ENCODE results near the gene IRAK1. TPM values are rescaled to one million over a fixed set of nuclear protein-coding genes. Genes with fewer than 3 reads are reported as not detected.

IRAK1 gene
- total RNA-seq, 1 experiment from 2014 or later, result 76.0 TPM

DNA sequence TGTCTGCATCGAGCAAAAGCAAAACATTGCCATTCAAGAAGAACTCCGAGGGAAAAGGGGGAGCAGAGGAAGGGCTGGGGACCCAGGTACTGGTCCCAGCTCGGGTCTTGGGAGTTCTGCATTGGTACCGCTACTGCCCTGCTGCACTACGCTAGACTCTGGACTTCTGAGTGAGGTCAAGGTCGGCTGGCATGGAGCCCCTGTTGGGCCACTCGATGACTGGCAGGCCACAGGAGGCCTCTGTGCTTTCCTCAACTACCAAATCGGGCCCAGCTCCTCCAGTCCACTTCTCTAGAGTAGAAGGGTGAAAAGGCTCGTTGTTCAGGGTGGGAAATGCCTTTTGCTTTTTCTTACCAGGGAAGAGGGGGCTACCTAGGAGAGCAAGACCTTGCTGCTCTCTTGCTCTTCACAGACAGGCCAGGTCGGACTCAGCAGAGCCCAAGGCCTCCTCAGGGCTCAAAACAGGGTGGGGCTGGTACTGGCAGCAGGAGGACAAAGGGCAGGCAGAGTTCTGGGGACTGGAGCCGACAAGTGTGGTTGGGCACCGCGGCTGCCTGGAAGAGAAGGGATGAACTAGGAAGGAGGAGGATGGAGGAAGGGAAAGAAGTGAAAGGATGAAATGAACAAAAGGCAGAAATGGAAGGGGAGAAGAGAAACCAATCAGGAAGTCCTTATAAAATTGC lies 8.9 kb upstream of the IRAK1 start:
- H3K36me3 ChIP-seq (ENCODE audit: insufficient read depth, low read length), result no peaks in the 10 kb centered on the region
- no peak overlapping the region for H3K4me3 ChIP-seq (ENCODE audit: low read length)
- no peaks in the 10 kb centered on the region for H3K9me2 ChIP-seq (replicated peaks; ENCODE audit: insufficient read depth, low read length)
- H3K9me3 ChIP-seq (ENCODE audit: low read length), result no peaks in the 10 kb centered on the region
- no peak for DNase-seq
- H3K4me1 ChIP-seq (ENCODE audit: low read length), result no peaks in the 10 kb centered on the region
- H4K20me1 ChIP-seq (ENCODE audit: insufficient read depth, low read depth, low read length), result no peaks in the 10 kb centered on the region
- no peak overlapping the region for H3K4me2 ChIP-seq (ENCODE audit: low read depth, low read length, poor library complexity, severe bottlenecking)
- H3K9ac ChIP-seq (ENCODE audit: low read length), result no peak overlapping the region
- no peak overlapping the region for H3K27ac ChIP-seq (ENCODE audit: low read length)
- no peaks in the 10 kb centered on the region for H3K27me3 ChIP-seq (ENCODE audit: low read length)
- H3K79me2 ChIP-seq (ENCODE audit: low read length), result no peaks in the 10 kb centered on the region; the same call in 1 of the 2 replicates
- no peak overlapping the region for H2AFZ ChIP-seq (ENCODE audit: low read length)

DNA sequence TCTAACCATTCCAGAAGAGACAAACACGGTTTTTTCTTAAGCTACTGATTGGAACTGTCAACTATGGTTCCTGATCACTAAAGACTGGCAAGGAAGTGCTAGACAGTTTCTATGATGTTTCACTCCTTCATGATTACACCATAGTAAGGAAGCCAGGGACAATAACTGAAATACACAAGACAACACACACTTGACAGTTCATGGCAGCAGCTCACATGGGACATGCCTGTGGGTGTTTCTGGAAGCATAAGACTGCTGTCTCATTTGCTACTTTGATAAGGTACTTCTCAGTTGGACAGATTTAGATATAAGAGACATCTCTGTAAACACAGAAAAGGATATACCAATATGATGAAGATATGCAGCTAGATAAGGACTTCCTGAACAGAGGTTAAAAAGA lies 8.3 kb upstream of the IRAK1 start:
- Histone ChIP-seq H3K36me3 (ENCODE audit: insufficient read depth, low read length) (no peaks in the 10 kb centered on the region), H3K27ac (ENCODE audit: low read length) (no peak overlapping the region), H3K9me3 (ENCODE audit: low read length) (no peaks in the 10 kb centered on the region), H3K27me3 (ENCODE audit: low read length) (no peaks in the 10 kb centered on the region), H3K4me3 (ENCODE audit: low read length) (no peak overlapping the region), H3K4me2 (ENCODE audit: low read depth, low read length, poor library complexity, severe bottlenecking) (no peak overlapping the region), H3K9ac (ENCODE audit: low read length) (no peak overlapping the region), H3K79me2 (ENCODE audit: low read length) (no peaks in the 10 kb centered on the region), H2AFZ (ENCODE audit: low read length) (no peak overlapping the region), H3K9me2 (replicated peaks; ENCODE audit: insufficient read depth, low read length) (no peaks in the 10 kb centered on the region), H4K20me1 (ENCODE audit: insufficient read depth, low read depth, low read length) (no peaks in the 10 kb centered on the region), H3K4me1 (ENCODE audit: low read length) (peaks cover under 1% of the 10 kb centered on the region; the same call in 1 of the 2 replicates)
- no peak for DNase-seq

- no peak overlapping the region for H3K4me2 ChIP-seq (ENCODE audit: low read depth, low read length, poor library complexity, severe bottlenecking)
- DNase-seq, result no peak
- H2AFZ ChIP-seq (ENCODE audit: low read length), result no peak overlapping the region
- H3K4me3 ChIP-seq (ENCODE audit: low read length), result no peak overlapping the region
- no peaks in the 10 kb centered on the region for H4K20me1 ChIP-seq (ENCODE audit: insufficient read depth, low read depth, low read length)
- peaks cover 10% of the 10 kb centered on the region for H3K4me1 ChIP-seq (ENCODE audit: low read length)
- no peak overlapping the region for H3K27ac ChIP-seq (ENCODE audit: low read length)
- H3K9me3 ChIP-seq (ENCODE audit: low read length), result no peaks in the 10 kb centered on the region
- no peaks in the 10 kb centered on the region for H3K9me2 ChIP-seq (replicated peaks; ENCODE audit: insufficient read depth, low read length)
- H3K36me3 ChIP-seq (ENCODE audit: insufficient read depth, low read length), result no peaks in the 10 kb centered on the region
- H3K9ac ChIP-seq (ENCODE audit: low read length), result no peak overlapping the region
- no peaks in the 10 kb centered on the region for H3K79me2 ChIP-seq (ENCODE audit: low read length)
- H3K27me3 ChIP-seq (ENCODE audit: low read length), result no peaks in the 10 kb centered on the region
Measured at GRCh38 chrX:154027022-154027402, 7.3 kb upstream of the IRAK1 start.

GRCh38 chrX:154026136-154027021 lies 6.7 kb upstream of the IRAK1 start:
- peaks cover 17% of the 10 kb centered on the region for H3K4me1 ChIP-seq (ENCODE audit: low read length)
- no peak overlapping the region for H3K27ac ChIP-seq (ENCODE audit: low read length)
- H3K36me3 ChIP-seq (ENCODE audit: insufficient read depth, low read length), result no peaks in the 10 kb centered on the region

GRCh38 chrX:154025230-154025629 lies 5.5 kb upstream of the IRAK1 start:
- Histone ChIP-seq H4K20me1 (ENCODE audit: insufficient read depth, low read depth, low read length) (no peaks in the 10 kb centered on the region), H3K36me3 (ENCODE audit: insufficient read depth, low read length) (no peaks in the 10 kb centered on the region), H3K4me2 (ENCODE audit: low read depth, low read length, poor library complexity, severe bottlenecking) (no peak overlapping the region), H3K27me3 (ENCODE audit: low read length) (no peaks in the 10 kb centered on the region), H3K4me1 (ENCODE audit: low read length) (peaks cover 26% of the 10 kb centered on the region), H3K4me3 (ENCODE audit: low read length) (no peak overlapping the region), H2AFZ (ENCODE audit: low read length) (no peak overlapping the region), H3K9me2 (replicated peaks; ENCODE audit: insufficient read depth, low read length) (no peaks in the 10 kb centered on the region), H3K9me3 (ENCODE audit: low read length) (no peaks in the 10 kb centered on the region), H3K79me2 (ENCODE audit: low read length) (no peaks in the 10 kb centered on the region), H3K27ac (ENCODE audit: low read length) (no peak overlapping the region), H3K9ac (ENCODE audit: low read length) (no peak overlapping the region)
- no peak for DNase-seq

More at GRCh38 chrX:154026136-154027021, 6.7 kb upstream of the IRAK1 start:
- no peaks in the 10 kb centered on the region for H3K9me3 ChIP-seq (ENCODE audit: low read length)
- no peaks in the 10 kb centered on the region for H3K9me2 ChIP-seq (replicated peaks; ENCODE audit: insufficient read depth, low read length)
- H3K9ac ChIP-seq (ENCODE audit: low read length), result no peak overlapping the region
- no peaks in the 10 kb centered on the region for H3K79me2 ChIP-seq (ENCODE audit: low read length)
- H3K4me3 ChIP-seq (ENCODE audit: low read length), result no peak overlapping the region
- H3K4me2 ChIP-seq (ENCODE audit: low read depth, low read length, poor library complexity, severe bottlenecking), result no peak overlapping the region
- no peak overlapping the region for H2AFZ ChIP-seq (ENCODE audit: low read length)
- H3K27me3 ChIP-seq (ENCODE audit: low read length), result no peaks in the 10 kb centered on the region
- no peaks in the 10 kb centered on the region for H4K20me1 ChIP-seq (ENCODE audit: insufficient read depth, low read depth, low read length)
- no peak for DNase-seq

DNA sequence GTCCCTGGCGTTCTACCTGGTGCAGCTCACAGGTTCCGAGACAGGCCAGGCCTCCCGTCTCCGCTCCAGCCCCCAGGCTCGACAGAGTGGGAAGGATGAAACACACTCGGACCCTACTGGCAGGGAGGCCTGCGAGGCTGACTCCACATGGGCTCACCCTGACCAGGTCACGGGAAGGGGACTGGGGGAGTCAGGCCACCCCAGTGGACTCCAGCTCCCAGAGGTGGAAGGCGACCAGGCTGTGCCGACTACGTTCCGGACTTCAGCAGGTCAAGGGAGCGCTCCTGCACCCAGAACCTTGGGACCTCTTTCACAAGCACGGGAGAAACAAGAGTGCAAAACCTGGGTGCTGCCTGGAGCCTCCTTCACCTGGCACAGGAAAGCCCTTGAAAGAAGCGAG lies 4.6 kb upstream of the IRAK1 start:
- Histone ChIP-seq H3K4me2 (ENCODE audit: low read depth, low read length, poor library complexity, severe bottlenecking) (no peak overlapping the region), H3K36me3 (ENCODE audit: insufficient read depth, low read length) (no peaks in the 10 kb centered on the region), H3K4me3 (ENCODE audit: low read length) (no peak overlapping the region), H3K79me2 (ENCODE audit: low read length) (peaks cover 2% of the 10 kb centered on the region; the same call in 1 of the 2 replicates), H3K9me2 (replicated peaks; ENCODE audit: insufficient read depth, low read length) (no peaks in the 10 kb centered on the region), H3K27me3 (ENCODE audit: low read length) (no peaks in the 10 kb centered on the region), H3K4me1 (ENCODE audit: low read length) (peaks cover 26% of the 10 kb centered on the region), H3K9me3 (ENCODE audit: low read length) (no peaks in the 10 kb centered on the region), H4K20me1 (ENCODE audit: insufficient read depth, low read depth, low read length) (no peaks in the 10 kb centered on the region), H3K9ac (ENCODE audit: low read length) (no peak overlapping the region), H2AFZ (ENCODE audit: low read length) (no peak overlapping the region), H3K27ac (ENCODE audit: low read length) (no peak overlapping the region)
- no peak for DNase-seq

GRCh38 chrX:154023276-154024000 lies 3.7 kb upstream of the IRAK1 start:
- Histone ChIP-seq H3K4me2 (ENCODE audit: low read depth, low read length, poor library complexity, severe bottlenecking) (no peak overlapping the region), H2AFZ (ENCODE audit: low read length) (no peak overlapping the region), H3K4me3 (ENCODE audit: low read length) (no peak overlapping the region), H3K36me3 (ENCODE audit: insufficient read depth, low read length) (no peaks in the 10 kb centered on the region), H3K9me3 (ENCODE audit: low read length) (no peaks in the 10 kb centered on the region), H3K9ac (ENCODE audit: low read length) (no peak overlapping the region), H3K27me3 (ENCODE audit: low read length) (no peaks in the 10 kb centered on the region), H3K4me1 (ENCODE audit: low read length) (peaks cover 26% of the 10 kb centered on the region), H3K27ac (ENCODE audit: low read length) (no peak overlapping the region), H3K79me2 (ENCODE audit: low read length) (peaks cover 10% of the 10 kb centered on the region), H4K20me1 (ENCODE audit: insufficient read depth, low read depth, low read length) (no peaks in the 10 kb centered on the region), H3K9me2 (replicated peaks; ENCODE audit: insufficient read depth, low read length) (no peaks in the 10 kb centered on the region)
- no peak for DNase-seq

DNA sequence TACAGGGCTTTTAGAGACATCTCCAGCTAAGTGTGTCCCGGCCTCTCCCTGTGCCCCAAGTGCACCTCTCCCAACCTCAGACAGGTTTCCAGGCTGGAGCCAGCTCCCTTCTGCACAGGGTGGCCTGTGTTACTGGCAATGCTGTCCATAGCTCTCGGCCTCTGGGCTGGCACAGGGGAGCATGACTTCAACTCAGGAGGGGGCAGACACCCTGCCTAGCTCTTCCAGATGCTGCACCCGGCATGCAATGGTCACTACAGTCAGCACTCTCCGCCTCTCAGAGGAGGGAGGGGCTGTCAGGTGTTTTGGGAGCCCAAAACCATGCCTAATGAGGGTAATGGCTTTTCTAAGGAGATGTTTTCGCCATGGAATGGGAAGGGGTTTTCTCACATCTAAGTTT lies 2.4 kb upstream of the IRAK1 start:
- H3K9me2 ChIP-seq (replicated peaks; ENCODE audit: insufficient read depth, low read length), result no peaks in the 10 kb centered on the region
- no peak overlapping the region for H3K27ac ChIP-seq (ENCODE audit: low read length)
- no peaks in the 10 kb centered on the region for H3K36me3 ChIP-seq (ENCODE audit: insufficient read depth, low read length)
- DNase-seq, result no peak
- H4K20me1 ChIP-seq (ENCODE audit: insufficient read depth, low read depth, low read length), result no peaks in the 10 kb centered on the region
- peaks cover 19% of the 10 kb centered on the region for H3K79me2 ChIP-seq (ENCODE audit: low read length)
- no peak overlapping the region for H3K4me3 ChIP-seq (ENCODE audit: low read length)
- no peaks in the 10 kb centered on the region for H3K27me3 ChIP-seq (ENCODE audit: low read length)
- H3K4me1 ChIP-seq (ENCODE audit: low read length), result peaks cover 33% of the 10 kb centered on the region
- no peak overlapping the region for H2AFZ ChIP-seq (ENCODE audit: low read length)
- H3K9me3 ChIP-seq (ENCODE audit: low read length), result no peaks in the 10 kb centered on the region
- peak overlapping the region; percentile 73 for H3K4me2 ChIP-seq (ENCODE audit: low read depth, low read length, poor library complexity, severe bottlenecking)
- H3K9ac ChIP-seq (ENCODE audit: low read length), result 0 out of 2 replicates have a peak overlapping the region, but pooled peaks have one; percentile 18

Measured in Karpas-422 (cell line).